HG02610 (cell line): ENCODE results near the gene ANK2.

ENCODE experiments used
- ATAC-seq: cut with Tn5 transposase; IDR thresholded peaks from one replicate; pipeline ENCODE4 v1.9.1; 2021; ENCODE audit warnings: mild to moderate bottlenecking, moderate library complexity; ENCODE audit not compliant: unreplicated experiment

The ANK2 gene

GRCh38 chr4:113433116-113433515 lies 383.7 kb downstream of the ANK2 start:
- ATAC-seq = no peak
